Upper lobe of left lung (tissue), 6 donors: ENCODE results near the gene AHDC1. TPM values are rescaled to one million over a fixed set of nuclear protein-coding genes. Genes with fewer than 3 reads are reported as not detected.

Experiments
- ATAC-seq, 2 donors: fragments of 200-7000 bp; cut with Tn5 transposase; one replicate each; pipeline ENCODE4 v1.9.1; 2022; ENCODE audit warnings: mild to moderate bottlenecking in 2 of 2, moderate library complexity in 2 of 2; ENCODE audit not compliant: low FRiP score in 2 of 2
- DNase-seq, 2 donors: peaks; one replicate each; pipeline ENCODE4 v3.0.0-alpha.2; 2019 to 2020
- H3K27ac ChIP-seq, 4 donors: fragments of 200-600 bp; sonication (generic); one replicate each; pipeline ENCODE4 v1.5.1; 2016 to 2019
- H3K27me3 ChIP-seq, 4 donors: fragments of 200-600 bp; sonication (generic); one replicate each; pipeline ENCODE4 v1.5.1; 2017 to 2019
- H3K36me3 ChIP-seq, 4 donors: fragments of 200-600 bp; sonication (generic); one replicate each; pipeline ENCODE4 v1.5.1; 2016 to 2019
- H3K4me1 ChIP-seq, 4 donors: fragments of 200-600 bp; sonication (generic); one replicate each; pipeline ENCODE4 v1.5.1; 2018 to 2019
- H3K4me3 ChIP-seq, 4 donors: fragments of 200-600 bp; sonication (generic); one replicate each; pipeline ENCODE4 v1.5.1; 2017 to 2019; ENCODE audit warnings: mild to moderate bottlenecking in 2 of 4, moderate library complexity in 1 of 4
- H3K9me3 ChIP-seq, 4 donors: fragments of 200-600 bp; sonication (generic); one replicate each; pipeline ENCODE4 v1.5.1; 2018 to 2019
- EP300 ChIP-seq, 4 donors: sonication (generic); formaldehyde crosslinking; IDR thresholded peaks; one replicate each; pipeline ENCODE4 v1.5.1; 2017; ENCODE audit warnings: antibody characterized with exemption in 4 of 4, control low read depth in 2 of 4
- POLR2A ChIP-seq, 4 donors: fragments of 450-650 bp; IDR thresholded peaks; one replicate each; pipeline ENCODE4 v1.5.1; 2016 to 2017; ENCODE audit warnings: antibody characterized with exemption in 4 of 4, mild to moderate bottlenecking in 2 of 4
- POLR2AphosphoS5 ChIP-seq, 2 donors: sonication (generic); formaldehyde crosslinking; IDR thresholded peaks; one replicate each; pipeline ENCODE4 v1.5.1; 2017; ENCODE audit warnings: antibody characterized with exemption in 2 of 2
- WGBS, 2 donors: methylation state at CpG; one replicate each; pipeline ENCODE4 v1.1.5; 2017 to 2018; 5-methylcytosine and 5-hydroxymethylcytosine counted together
- total RNA-seq, 6 donors: library from RNA; depleted of rRNA in 4 of 6; stranded (reverse); fragments of >200 nt in 4 of 6; gene quantifications; one replicate each; pipeline versions ENCODE4 v1.1.0 to v1.2.1, GENCODE V29; 2016 to 2021
- TF ChIP-seq, protein P1 (sequence below), 6 experiments: fragments of 450-650 bp in 4 of 6; fragments of 200-600 bp in 2 of 6; sonication (generic) in 2 of 6; IDR thresholded peaks; one replicate each; pipeline ENCODE4 v1.5.1; 2016 to 2019; ENCODE audit warnings: antibody characterized with exemption in 6 of 6
- donor health status: DM: no; HTN: no; CAD: no; lungs with moderate emphysema.
- donor health status: DM: no; HTN: yes; CAD: no; lungs with severe emphysema.

AHDC1 gene
- total RNA-seq, 6 donors from 2014 or later = 10.8 to 43.4 (median 26.2) TPM

DNA sequence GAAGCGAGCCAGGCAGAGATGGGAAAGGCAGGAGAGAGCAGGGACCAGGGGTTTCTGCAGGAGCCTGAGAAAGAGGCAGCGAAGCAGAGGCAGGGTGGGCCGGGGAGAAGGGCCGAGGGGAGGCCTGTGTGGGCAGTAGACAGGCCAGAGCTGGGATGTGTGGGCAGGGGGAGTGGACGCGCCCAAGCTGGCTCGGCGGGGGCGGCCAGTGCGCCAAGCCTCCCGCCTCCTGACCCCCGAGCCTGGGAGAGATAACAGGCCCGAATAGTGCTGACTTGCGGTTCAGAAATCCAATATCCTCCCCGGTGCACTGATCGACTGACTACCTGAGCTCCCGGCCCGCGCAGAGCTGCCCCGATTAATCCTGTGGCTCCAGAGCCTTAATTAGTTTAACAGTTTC is 41.9 kb downstream of the AHDC1 start:
- H3K36me3 ChIP-seq = peaks cover 0 to 8% (median 0%) of the 10 kb centered on the region in 4 donors
- no peak for ATAC-seq
- H3K4me3 ChIP-seq = no peak overlapping the region
- WGBS, 2 donors = 70 to 87% methylated on average over 20 of the region's 20 CpGs
- peak overlapping the region; percentile 48 to 84 (median 73) for H3K27ac ChIP-seq
- H3K4me1 ChIP-seq = peaks cover 61 to 81% (median 62%) of the 10 kb centered on the region in 4 donors
- TF ChIP-seq, protein P1, sequence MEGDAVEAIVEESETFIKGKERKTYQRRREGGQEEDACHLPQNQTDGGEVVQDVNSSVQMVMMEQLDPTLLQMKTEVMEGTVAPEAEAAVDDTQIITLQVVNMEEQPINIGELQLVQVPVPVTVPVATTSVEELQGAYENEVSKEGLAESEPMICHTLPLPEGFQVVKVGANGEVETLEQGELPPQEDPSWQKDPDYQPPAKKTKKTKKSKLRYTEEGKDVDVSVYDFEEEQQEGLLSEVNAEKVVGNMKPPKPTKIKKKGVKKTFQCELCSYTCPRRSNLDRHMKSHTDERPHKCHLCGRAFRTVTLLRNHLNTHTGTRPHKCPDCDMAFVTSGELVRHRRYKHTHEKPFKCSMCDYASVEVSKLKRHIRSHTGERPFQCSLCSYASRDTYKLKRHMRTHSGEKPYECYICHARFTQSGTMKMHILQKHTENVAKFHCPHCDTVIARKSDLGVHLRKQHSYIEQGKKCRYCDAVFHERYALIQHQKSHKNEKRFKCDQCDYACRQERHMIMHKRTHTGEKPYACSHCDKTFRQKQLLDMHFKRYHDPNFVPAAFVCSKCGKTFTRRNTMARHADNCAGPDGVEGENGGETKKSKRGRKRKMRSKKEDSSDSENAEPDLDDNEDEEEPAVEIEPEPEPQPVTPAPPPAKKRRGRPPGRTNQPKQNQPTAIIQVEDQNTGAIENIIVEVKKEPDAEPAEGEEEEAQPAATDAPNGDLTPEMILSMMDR (IDR thresholded peaks at IDR 0.05) = no peak
- TF ChIP-seq POLR2AphosphoS5 (IDR thresholded peaks at IDR 0.05) = no peak
- no peak for TF ChIP-seq POLR2A (IDR thresholded peaks at IDR 0.05)
- TF ChIP-seq EP300 (IDR thresholded peaks at IDR 0.05) = no peak
- H3K9me3 ChIP-seq = no peaks in the 10 kb centered on the region
- no peak for DNase-seq
- no peaks in the 10 kb centered on the region for H3K27me3 ChIP-seq

DNA sequence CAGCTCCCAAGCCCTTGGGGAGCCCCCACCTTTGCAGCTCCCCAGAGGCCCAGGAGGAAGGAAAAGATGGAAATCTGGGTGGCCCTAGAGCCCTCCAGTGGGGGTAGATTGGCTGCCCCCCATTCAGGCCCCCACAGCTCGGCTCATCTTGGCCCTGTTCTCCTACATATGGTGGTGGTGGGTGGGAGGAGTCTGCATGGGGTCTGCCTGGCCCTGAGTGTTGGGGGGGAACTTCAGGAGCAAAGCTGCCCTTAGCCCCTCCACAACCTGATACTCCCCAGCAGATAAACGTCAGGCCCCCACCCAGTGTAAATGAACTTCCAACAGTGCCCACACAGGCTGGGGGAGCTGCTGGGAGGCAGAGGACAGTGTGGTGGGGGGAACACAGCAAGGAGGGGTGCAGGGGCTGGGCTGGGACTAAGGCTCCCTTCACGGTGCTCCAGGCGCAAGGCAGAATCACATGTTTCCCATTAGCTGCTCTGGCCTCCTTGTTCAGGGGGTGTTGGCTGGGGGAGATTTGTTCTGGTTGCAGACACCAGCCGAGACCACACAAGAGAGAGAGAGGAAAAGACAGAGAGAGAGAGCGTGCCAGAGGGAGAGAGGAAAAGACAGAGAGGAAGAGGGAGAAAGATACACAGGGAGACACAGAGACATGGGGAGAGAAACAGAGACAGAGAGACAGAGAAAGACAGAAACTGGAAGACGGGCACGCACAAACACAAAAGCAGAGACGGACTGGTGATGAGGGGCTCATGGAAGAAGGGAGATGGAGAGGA is 42.6 kb downstream of the AHDC1 start:
- Histone ChIP-seq H3K9me3 (no peaks in the 10 kb centered on the region), H3K4me3 (no peak overlapping the region), H3K27ac (peak overlapping the region; percentile 48 to 84 (median 73)), H3K36me3 (peaks cover 0 to 8% (median 0%) of the 10 kb centered on the region in 4 donors), H3K4me1 (peaks cover 65 to 81% (median 66%) of the 10 kb centered on the region in 4 donors), H3K27me3 (no peaks in the 10 kb centered on the region)
- WGBS, 2 donors = 48 to 55% methylated on average over 7 to 9 of the region's 9 CpGs
- ATAC-seq (peak in 1 of 2 donors; percentile 11), DNase-seq (no peak)
- TF ChIP-seq EP300 (IDR thresholded peaks at IDR 0.05) (no peak), POLR2A (IDR thresholded peaks at IDR 0.05) (no peak), POLR2AphosphoS5 (IDR thresholded peaks at IDR 0.05) (no peak)
- TF ChIP-seq, protein P1 (IDR thresholded peaks at IDR 0.05) = no peak

DNA sequence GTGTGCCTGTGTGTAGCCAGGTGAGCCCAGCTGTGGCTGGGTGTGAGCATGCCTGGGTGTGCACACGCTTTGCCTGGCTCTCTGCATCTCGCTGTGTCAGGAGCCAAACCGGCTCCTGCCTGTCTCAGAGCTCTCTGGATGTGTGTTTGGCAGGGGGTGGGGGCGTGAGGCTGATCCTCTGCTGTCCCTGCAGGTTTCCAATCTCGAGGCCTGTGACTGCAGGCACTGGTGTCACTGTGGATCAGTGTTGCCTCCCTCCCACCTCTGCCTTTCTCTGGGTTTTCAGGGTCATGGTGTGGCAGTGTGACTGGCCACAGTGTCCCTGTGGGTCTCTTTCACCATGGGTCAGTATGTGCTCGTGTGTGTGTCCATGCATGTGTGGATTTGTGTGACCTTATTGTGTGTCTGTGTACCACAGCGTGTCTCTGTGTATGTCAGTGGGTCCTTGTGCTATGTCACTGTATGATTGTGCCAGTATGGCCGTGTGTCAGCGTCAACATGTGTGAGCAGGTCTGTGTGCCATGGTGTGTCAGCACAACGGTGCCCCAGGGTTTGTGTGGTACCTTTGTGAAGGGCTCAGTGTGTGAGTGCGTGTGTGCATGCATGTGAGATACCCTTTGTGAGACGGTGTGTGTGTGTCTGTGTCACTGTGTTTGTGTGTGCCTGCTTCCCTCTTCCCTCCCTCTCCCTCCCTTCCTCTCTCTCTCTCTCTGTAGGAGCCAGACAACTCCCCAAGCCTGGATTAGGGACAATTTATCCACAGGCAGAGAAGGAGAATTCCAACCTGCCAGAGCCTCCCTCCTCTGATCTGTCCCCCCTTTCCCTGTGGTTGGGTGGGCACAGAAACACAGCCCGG is 43.4 kb downstream of the AHDC1 start:
- peaks cover 0 to 8% (median 0%) of the 10 kb centered on the region in 4 donors for H3K36me3 ChIP-seq
- no peak for DNase-seq
- 68 to 73% methylated on average over 10 to 13 of the region's 13 CpGs for WGBS, 2 donors
- no peaks in the 10 kb centered on the region for H3K9me3 ChIP-seq
- no peak for ATAC-seq
- H3K27me3 ChIP-seq = no peaks in the 10 kb centered on the region
- H3K27ac ChIP-seq = peak overlapping the region in 3 of 4 donors; percentile 71 to 84 (median 75)
- TF ChIP-seq POLR2A (IDR thresholded peaks at IDR 0.05) (no peak), EP300 (IDR thresholded peaks at IDR 0.05) (no peak), POLR2AphosphoS5 (IDR thresholded peaks at IDR 0.05) (no peak)
- TF ChIP-seq, protein P1 (IDR thresholded peaks at IDR 0.05) = no peak
- peaks cover 72 to 81% (median 73%) of the 10 kb centered on the region in 4 donors for H3K4me1 ChIP-seq
- no peak overlapping the region for H3K4me3 ChIP-seq

DNA sequence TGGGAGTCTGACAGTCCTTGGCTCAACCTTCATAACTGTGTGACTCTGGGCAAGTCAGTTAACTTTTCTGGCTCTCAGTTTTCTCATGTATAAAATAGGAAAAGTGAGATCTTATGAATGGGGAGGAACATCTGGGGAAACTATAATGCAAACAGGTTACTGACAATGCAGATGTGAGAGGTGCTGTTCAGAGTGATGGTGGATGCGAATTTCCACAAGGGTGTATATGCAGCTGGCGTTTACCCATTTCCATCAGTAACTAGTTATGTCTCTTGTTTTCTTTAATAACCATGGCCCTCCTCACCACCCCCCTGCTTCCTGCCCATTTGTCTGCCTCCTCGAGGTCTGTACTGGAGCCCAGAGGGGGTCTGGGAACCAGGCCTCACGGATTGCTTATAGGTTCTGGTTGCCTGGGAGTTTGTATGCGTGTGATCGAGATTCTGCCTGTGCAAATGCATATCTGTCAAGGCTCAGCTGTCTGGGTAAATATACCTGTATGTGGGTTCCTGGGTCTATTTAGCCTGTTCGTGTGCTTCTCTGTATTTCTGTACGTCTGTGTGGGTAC is 44.4 kb downstream of the AHDC1 start:
- H3K36me3 ChIP-seq = peaks cover 0 to 8% (median 0%) of the 10 kb centered on the region in 4 donors
- no peak for ATAC-seq
- H3K27me3 ChIP-seq = no peaks in the 10 kb centered on the region
- WGBS, 2 donors = 70 to 85% methylated on average over 8 of the region's 8 CpGs
- no peak overlapping the region for H3K4me3 ChIP-seq
- peaks cover 67 to 75% (median 72%) of the 10 kb centered on the region in 4 donors for H3K4me1 ChIP-seq
- H3K9me3 ChIP-seq = no peaks in the 10 kb centered on the region
- DNase-seq = no peak
- TF ChIP-seq EP300 (IDR thresholded peaks at IDR 0.05) (no peak), POLR2AphosphoS5 (IDR thresholded peaks at IDR 0.05) (no peak), POLR2A (IDR thresholded peaks at IDR 0.05) (no peak)
- peak overlapping the region in 2 of 4 donors; percentile 84 to 85 for H3K27ac ChIP-seq
